Measurements from ENCODE around the gene RAB28.

The RAB28 gene

DNA sequence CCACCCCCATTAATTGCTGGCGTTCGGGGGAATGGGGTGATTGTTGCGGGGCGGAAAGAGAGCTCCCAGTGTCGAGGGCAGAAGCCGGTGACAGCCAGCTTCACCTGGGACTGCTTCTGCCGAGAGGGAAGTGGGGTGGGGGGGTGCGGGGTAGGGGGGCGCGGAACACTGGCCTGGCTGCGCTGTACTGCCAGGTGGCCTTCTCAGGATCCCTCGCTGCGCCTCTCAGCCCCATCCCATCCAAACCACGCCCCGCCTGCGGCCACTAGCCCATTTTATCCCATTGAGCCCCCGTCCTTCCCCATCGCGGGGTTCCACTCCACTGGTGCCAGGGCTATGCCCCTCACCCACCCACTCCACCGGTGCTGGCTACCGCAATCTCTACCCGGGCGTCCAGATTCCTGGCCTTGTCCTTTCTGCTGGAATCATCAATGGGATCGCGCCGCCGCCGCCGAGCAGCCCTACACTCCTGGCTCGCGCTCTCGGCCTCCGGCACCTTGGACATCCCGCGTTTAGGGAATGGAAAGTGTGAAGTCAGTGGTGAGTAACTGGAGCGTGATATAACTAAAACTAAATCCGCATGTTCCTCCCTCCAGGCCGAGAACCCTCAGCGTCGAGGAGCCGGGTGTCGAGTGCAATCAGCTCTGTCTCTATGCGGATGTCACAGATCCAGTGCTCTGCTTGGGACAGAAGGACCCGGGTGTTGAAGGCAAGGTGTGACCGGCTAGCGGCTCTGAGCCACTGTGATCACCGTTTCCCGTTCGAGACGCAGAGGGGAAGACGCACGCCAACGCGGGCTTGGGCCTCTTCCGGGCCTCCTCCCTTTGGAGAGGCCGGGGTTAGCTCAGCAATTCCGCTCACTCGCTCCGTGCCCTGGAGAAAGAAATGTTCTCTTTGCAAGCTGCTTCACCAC lies 39.7 kb upstream of the RAB28 start:
- DNase-seq (ENCODE audit: low read depth): no peak
- TF ChIP-seq POLR2A (IDR thresholded peaks at IDR 0.05; ENCODE audit: extremely low read depth, insufficient read length) (no peak), MYC (IDR thresholded peaks at IDR 0.05; ENCODE audit: low read depth, low read length) (no peak)
- TF ChIP-seq, protein P1, sequence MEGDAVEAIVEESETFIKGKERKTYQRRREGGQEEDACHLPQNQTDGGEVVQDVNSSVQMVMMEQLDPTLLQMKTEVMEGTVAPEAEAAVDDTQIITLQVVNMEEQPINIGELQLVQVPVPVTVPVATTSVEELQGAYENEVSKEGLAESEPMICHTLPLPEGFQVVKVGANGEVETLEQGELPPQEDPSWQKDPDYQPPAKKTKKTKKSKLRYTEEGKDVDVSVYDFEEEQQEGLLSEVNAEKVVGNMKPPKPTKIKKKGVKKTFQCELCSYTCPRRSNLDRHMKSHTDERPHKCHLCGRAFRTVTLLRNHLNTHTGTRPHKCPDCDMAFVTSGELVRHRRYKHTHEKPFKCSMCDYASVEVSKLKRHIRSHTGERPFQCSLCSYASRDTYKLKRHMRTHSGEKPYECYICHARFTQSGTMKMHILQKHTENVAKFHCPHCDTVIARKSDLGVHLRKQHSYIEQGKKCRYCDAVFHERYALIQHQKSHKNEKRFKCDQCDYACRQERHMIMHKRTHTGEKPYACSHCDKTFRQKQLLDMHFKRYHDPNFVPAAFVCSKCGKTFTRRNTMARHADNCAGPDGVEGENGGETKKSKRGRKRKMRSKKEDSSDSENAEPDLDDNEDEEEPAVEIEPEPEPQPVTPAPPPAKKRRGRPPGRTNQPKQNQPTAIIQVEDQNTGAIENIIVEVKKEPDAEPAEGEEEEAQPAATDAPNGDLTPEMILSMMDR (IDR thresholded peaks at IDR 0.05; ENCODE audit: low read depth, low read length): no peak
- TF ChIP-seq, protein P2, sequence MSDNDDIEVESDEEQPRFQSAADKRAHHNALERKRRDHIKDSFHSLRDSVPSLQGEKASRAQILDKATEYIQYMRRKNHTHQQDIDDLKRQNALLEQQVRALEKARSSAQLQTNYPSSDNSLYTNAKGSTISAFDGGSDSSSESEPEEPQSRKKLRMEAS (IDR thresholded peaks at IDR 0.05; ENCODE audit: low read depth, low read length): no peak
- H3K4me3 ChIP-seq (ENCODE audit: low read depth, low read length): no peak overlapping the region

DNA sequence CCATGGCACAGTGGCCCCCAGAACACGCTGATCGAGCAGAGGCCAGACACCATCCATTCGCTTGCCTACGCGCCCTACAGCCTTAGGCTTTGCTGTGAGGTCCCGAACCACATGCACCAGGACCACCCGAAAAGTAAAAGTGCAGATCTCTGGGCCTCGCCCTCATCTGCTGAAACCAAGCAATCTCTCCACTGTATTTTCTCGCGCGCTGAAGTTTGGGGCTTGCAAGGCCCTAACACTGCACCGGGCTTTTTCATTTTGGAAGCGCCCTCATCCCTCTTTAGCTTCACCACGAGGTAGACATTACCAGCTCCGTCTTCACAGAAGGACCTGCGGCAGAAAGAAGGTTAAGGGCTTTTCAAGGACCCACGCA lies 39.0 kb upstream of the RAB28 start:
- H3K4me3 ChIP-seq (ENCODE audit: low read depth, low read length): no peak overlapping the region
- no peak for DNase-seq (ENCODE audit: low read depth)
- TF ChIP-seq, protein P2 (IDR thresholded peaks at IDR 0.05; ENCODE audit: low read depth, low read length): no peak
- TF ChIP-seq, protein P1 (IDR thresholded peaks at IDR 0.05; ENCODE audit: low read depth, low read length): no peak
- no peak for TF ChIP-seq POLR2A (IDR thresholded peaks at IDR 0.05; ENCODE audit: extremely low read depth, insufficient read length)
- no peak for TF ChIP-seq MYC (IDR thresholded peaks at IDR 0.05; ENCODE audit: low read depth, low read length)

DNA sequence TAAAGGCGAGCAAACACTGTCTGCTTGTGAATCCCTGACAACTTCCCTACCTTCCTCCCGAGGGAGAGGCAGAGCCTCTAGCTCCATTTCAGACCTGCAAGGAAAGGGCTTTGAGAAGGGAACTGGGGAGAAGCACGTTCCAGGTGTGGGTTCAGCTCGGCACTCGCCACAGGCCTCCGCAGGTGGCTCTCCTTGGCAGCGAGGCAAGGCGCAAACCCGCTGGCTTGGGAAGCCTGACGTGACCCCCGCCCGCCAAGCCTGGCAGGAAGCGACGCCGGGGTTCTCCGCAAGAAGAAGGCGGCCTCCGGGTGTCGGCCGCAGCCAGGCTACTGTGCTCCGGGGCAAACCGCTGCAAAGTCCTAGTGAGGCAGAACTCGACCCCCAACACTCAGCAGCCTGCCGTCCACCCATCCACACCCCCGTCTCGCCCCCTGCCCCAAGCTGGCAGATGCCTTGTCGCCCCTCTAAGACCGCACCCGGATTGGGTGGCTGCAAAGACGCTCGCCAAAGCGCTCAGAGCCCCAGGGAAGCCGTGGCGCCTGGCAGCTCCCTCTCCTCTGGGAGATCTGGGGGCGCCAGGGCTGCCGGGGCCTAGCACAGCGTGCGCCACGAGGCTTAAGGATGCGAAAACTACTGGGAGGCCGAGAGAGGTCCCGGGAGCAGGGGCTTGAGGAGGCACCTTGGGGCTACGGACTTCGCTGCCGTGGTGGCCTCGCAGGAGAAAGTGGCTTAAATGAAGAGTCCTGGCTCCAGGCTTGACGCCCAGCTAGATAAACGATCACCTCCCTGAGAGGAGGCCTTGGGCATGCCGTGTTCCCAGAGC lies 38.4 kb upstream of the RAB28 start:
- TF ChIP-seq, protein P2 (IDR thresholded peaks at IDR 0.05; ENCODE audit: low read depth, low read length): no peak
- TF ChIP-seq MYC (IDR thresholded peaks at IDR 0.05; ENCODE audit: low read depth, low read length) (no peak), POLR2A (IDR thresholded peaks at IDR 0.05; ENCODE audit: extremely low read depth, insufficient read length) (no peak)
- TF ChIP-seq, protein P1 (IDR thresholded peaks at IDR 0.05; ENCODE audit: low read depth, low read length): no peak
- no peak overlapping the region for H3K4me3 ChIP-seq (ENCODE audit: low read depth, low read length)
- no peak for DNase-seq (ENCODE audit: low read depth)

DNA sequence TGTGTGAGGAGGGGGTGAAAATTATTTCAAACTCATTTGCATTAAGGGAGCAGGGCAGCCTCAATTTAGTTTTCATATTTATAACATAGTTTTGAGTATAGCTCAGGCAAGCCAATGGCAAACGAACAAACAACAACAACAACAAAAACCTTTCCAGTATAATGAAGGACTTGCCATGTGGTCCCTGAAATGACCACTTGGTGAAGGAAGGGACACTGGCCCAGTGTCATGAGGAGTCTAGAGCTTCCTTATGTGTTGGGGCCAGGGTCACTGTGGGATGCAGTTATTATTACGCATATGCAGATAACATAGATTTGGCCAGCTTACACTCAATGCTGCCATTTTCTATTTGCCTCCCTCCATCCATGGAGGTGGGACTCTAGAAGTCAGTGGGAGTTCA lies 36.9 kb upstream of the RAB28 start:
- no peak for TF ChIP-seq POLR2A (IDR thresholded peaks at IDR 0.05; ENCODE audit: extremely low read depth, insufficient read length)
- TF ChIP-seq MYC (IDR thresholded peaks at IDR 0.05; ENCODE audit: low read depth, low read length): no peak
- TF ChIP-seq, protein P1 (IDR thresholded peaks at IDR 0.05; ENCODE audit: low read depth, low read length): no peak
- TF ChIP-seq, protein P2 (IDR thresholded peaks at IDR 0.05; ENCODE audit: low read depth, low read length): no peak
- no peak for DNase-seq (ENCODE audit: low read depth)
- no peak overlapping the region for H3K4me3 ChIP-seq (ENCODE audit: low read depth, low read length)

DNA sequence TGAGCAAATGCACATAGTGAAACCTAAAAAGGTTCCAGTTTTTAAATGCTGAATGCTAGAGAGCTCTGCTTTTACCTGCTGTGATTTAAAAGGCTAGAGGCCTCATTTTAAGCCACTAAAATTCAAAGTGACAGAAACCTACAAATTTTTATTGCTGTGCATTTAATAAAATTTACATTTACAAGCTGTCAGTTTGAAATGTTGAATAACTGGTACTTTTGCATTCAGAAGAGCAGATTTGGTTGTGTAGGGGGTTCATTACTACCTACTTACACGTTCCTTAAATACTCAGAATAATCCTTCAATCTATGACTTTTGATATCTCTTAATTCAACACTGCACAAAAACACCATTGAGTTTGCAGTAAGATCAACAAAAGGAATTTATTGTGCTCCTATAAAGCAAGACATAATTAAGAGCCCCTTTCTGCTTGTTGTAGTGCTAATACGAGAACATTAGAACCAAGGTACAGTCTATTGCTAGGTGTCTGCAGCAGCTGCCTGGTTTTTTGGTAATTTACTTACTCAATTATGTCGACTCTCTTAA lies 32.2 kb upstream of the RAB28 start:
- TF ChIP-seq MYC (IDR thresholded peaks at IDR 0.05; ENCODE audit: low read depth, low read length) (no peak), POLR2A (IDR thresholded peaks at IDR 0.05; ENCODE audit: extremely low read depth, insufficient read length) (no peak)

More for the DNA sequence above, 32.2 kb upstream of the RAB28 start:
- no peak overlapping the region for H3K4me3 ChIP-seq (ENCODE audit: low read depth, low read length)
- DNase-seq (ENCODE audit: low read depth): no peak
